Keratinocyte (primary cell): ENCODE results near the gene TBCD.

Experiments used
- CTCF ChIP-seq, 3 experiments: IDR thresholded peaks in 1 of 3; conservative IDR thresholded peaks in 1 of 3; optimal IDR thresholded peaks in 1 of 3; 2 replicates in 2 of 3; 3 replicates in 1 of 3; pipeline versions ENCODE3 to v1.5.1; 2011; ENCODE audit warnings: low read length in 3 of 3, mild to moderate bottlenecking in 3 of 3, moderate library complexity in 2 of 3, control low read depth in 1 of 3, inconsistent platforms in 1 of 3; ENCODE audit not compliant: insufficient read depth in 2 of 3; ENCODE audit errors: extremely low read depth in 1 of 3
- EZH2 ChIP-seq: IDR thresholded peaks from one replicate; pipeline ENCODE4 v1.6.1; 2012; ENCODE audit warnings: inconsistent platforms, mild to moderate bottlenecking, low read length, moderate library complexity

- TF ChIP-seq CTCF (optimal IDR thresholded peaks at IDR 0.05 in 1 of 3, IDR thresholded peaks at IDR 0.05 in 1 of 3, conservative IDR thresholded peaks at IDR 0.05 in 1 of 3; ENCODE audit: extremely low read depth in 1 of 3, insufficient read depth in 2 of 3, low read length in 3 of 3) (no peak), EZH2 (no peak)
Observed at GRCh38 chr17:82756166-82756565, 4.3 kb downstream of the TBCD start.
